NCI-H2081 (cell line): Measurements from ENCODE around the gene GPR25.

Experiments used
- DNase-seq, 2 experiments: peaks; one replicate each; lab custom pipeline; 2025; lab: John Stamatoyannopoulos, UW

GPR25 gene

GRCh38 chr1:200873671-200874397 is 1.1 kb downstream of the GPR25 start:
- no peak for DNase-seq

GRCh38 chr1:200874694-200875093 is 1.9 kb downstream of the GPR25 start:
- DNase-seq: no peak

GRCh38 chr1:200875416-200875815 is 2.6 kb downstream of the GPR25 start:
- no peak for DNase-seq

- DNase-seq: no peak
Observed at GRCh38 chr1:200877010-200877409, 4.2 kb downstream of the GPR25 start.

- DNase-seq: no peak
Observed at GRCh38 chr1:200877839-200878551, 5.2 kb downstream of the GPR25 start.

GRCh38 chr1:200880212-200880611 is 7.4 kb downstream of the GPR25 start:
- DNase-seq: no peak

GRCh38 chr1:200883118-200883517 is 10.3 kb downstream of the GPR25 start:
- DNase-seq: no peak

- no peak for DNase-seq
Observed at GRCh38 chr1:200885623-200886402, 13.0 kb downstream of the GPR25 start.

- DNase-seq: no peak
Observed at GRCh38 chr1:200886594-200886993, 13.8 kb downstream of the GPR25 start.

- DNase-seq: no peak
Observed at GRCh38 chr1:200887036-200887435, 14.3 kb downstream of the GPR25 start.

- DNase-seq: no peak
Observed at GRCh38 chr1:200887772-200888348, 15.1 kb downstream of the GPR25 start.

- no peak for DNase-seq
Observed at GRCh38 chr1:200888349-200888838, 15.6 kb downstream of the GPR25 start.

GRCh38 chr1:200889571-200889970 is 16.8 kb downstream of the GPR25 start:
- DNase-seq: no peak

GRCh38 chr1:200890027-200890426 is 17.2 kb downstream of the GPR25 start:
- no peak for DNase-seq

GRCh38 chr1:200890818-200891773 is 18.3 kb downstream of the GPR25 start:
- DNase-seq: no peak

GRCh38 chr1:200891774-200892157 is 19.0 kb downstream of the GPR25 start:
- DNase-seq: no peak

GRCh38 chr1:200892546-200892945 is 19.8 kb downstream of the GPR25 start:
- DNase-seq: no peak

- DNase-seq: no peak
Observed at GRCh38 chr1:200892958-200893357, 20.2 kb downstream of the GPR25 start.

GRCh38 chr1:200893411-200893901 is 20.7 kb downstream of the GPR25 start:
- no peak for DNase-seq

GRCh38 chr1:200894712-200895442 is 22.1 kb downstream of the GPR25 start, which contains the start of gene INAVA:
TSS of gene INAVA (plus strand) at chr1:200894900. CDS start at chr1:200898401, 3,501 bp downstream.
- no peak for DNase-seq
